ENCODE measurements around the gene AEBP1. TPM values are rescaled to one million over a fixed set of nuclear protein-coding genes. Genes with fewer than 3 reads are reported as not detected.

The AEBP1 gene
- total RNA-seq, 1 experiment from 2014 or later, result 49.3 TPM

GRCh38 chr7:44094883-44095592 is 9.1 kb upstream of the AEBP1 start:
- Histone ChIP-seq H3K9me3 (ENCODE audit: control insufficient read depth, low read depth, low read length) (no peaks in the 10 kb centered on the region), H4K5ac (ENCODE audit: insufficient read length, low read depth, low read length) (no peak overlapping the region), H3K14ac (ENCODE audit: insufficient read depth, low read length) (no peak overlapping the region), H2BK5ac (ENCODE audit: insufficient read length, low read length) (no peak overlapping the region), H3T11ph (ENCODE audit: low read length) (no peak overlapping the region), H3K79me1 (ENCODE audit: insufficient read depth, low read depth, low read length, poor library complexity, severe bottlenecking) (no peaks in the 10 kb centered on the region), H3K27me3 (ENCODE audit: insufficient read depth, low read length) (no peaks in the 10 kb centered on the region), H3K4me1 (ENCODE audit: insufficient read depth, low read length) (no peaks in the 10 kb centered on the region), H3K79me2 (ENCODE audit: insufficient read depth, low read length) (no peaks in the 10 kb centered on the region), H2AK5ac (ENCODE audit: insufficient read length, low read length) (no peak overlapping the region), H2BK120ac (ENCODE audit: low read depth, low read length, poor library complexity, severe bottlenecking) (no peak overlapping the region), H3K4ac (ENCODE audit: low read depth, low read length) (no peak overlapping the region), H3K18ac (ENCODE audit: insufficient read length, low read depth, low read length) (no peak overlapping the region), H3K4me2 (ENCODE audit: insufficient read depth, insufficient read length, low read length) (no peak overlapping the region), H4K91ac (ENCODE audit: insufficient read length, low read depth, low read length) (no peak overlapping the region), H3K23ac (ENCODE audit: insufficient read length, low read depth, low read length) (no peak overlapping the region), H2BK12ac (ENCODE audit: insufficient read length, low read depth, low read length) (no peak overlapping the region), H3K27ac (ENCODE audit: insufficient read length, low read depth, low read length) (no peak overlapping the region), H3K9ac (ENCODE audit: extremely low read depth, insufficient read length, low read length) (no peak overlapping the region), H2BK15ac (ENCODE audit: low read depth, low read length) (no peak overlapping the region), H3K23me2 (ENCODE audit: insufficient read length, low read depth, low read length, poor library complexity, severe bottlenecking) (no peaks in the 10 kb centered on the region), H4K20me1 (ENCODE audit: control insufficient read depth, insufficient read depth, insufficient read length) (no peaks in the 10 kb centered on the region), H2BK20ac (ENCODE audit: low read depth, low read length, poor library complexity, severe bottlenecking) (no peak overlapping the region), H3K56ac (ENCODE audit: insufficient read length, low read depth, low read length) (no peak overlapping the region), H4K8ac (replicated peaks; ENCODE audit: insufficient read length, low read depth, low read length) (no peak overlapping the region), H2AFZ (ENCODE audit: low read length) (no peak overlapping the region)
- H3K36me3 Mint-ChIP-seq (ENCODE audit: insufficient read depth in 1 of 3, low read depth in 3 of 3), result no peaks in the 10 kb centered on the region
- no peaks in the 10 kb centered on the region; a peak in 1 of 5 replicates for H3K9me3 Mint-ChIP-seq
- no CpG with 5 or more reads among the region's 2 CpGs for WGBS (ENCODE audit: extremely low coverage, insufficient read length, low lambda C conversion rate)
- DNase-seq, result no peak
- H3K4me1 Mint-ChIP-seq, result peaks cover 0 to 8% of the 10 kb centered on the region in 2 experiments; a peak in 2 of 4 replicates
- TF ChIP-seq, protein P1, sequence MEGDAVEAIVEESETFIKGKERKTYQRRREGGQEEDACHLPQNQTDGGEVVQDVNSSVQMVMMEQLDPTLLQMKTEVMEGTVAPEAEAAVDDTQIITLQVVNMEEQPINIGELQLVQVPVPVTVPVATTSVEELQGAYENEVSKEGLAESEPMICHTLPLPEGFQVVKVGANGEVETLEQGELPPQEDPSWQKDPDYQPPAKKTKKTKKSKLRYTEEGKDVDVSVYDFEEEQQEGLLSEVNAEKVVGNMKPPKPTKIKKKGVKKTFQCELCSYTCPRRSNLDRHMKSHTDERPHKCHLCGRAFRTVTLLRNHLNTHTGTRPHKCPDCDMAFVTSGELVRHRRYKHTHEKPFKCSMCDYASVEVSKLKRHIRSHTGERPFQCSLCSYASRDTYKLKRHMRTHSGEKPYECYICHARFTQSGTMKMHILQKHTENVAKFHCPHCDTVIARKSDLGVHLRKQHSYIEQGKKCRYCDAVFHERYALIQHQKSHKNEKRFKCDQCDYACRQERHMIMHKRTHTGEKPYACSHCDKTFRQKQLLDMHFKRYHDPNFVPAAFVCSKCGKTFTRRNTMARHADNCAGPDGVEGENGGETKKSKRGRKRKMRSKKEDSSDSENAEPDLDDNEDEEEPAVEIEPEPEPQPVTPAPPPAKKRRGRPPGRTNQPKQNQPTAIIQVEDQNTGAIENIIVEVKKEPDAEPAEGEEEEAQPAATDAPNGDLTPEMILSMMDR (conservative IDR thresholded peaks at IDR 0.05), result no peak
- no peak overlapping the region for H3K27ac Mint-ChIP-seq
- no peak overlapping the region; a peak in 1 of 5 replicates for H3K4me3 Mint-ChIP-seq
- H3K27me3 Mint-ChIP-seq (ENCODE audit: low read depth), result peaks cover 32% of the 10 kb centered on the region
